Stimulated activated CD4-positive, alpha-beta T cell treated with anti-CD3 and anti-CD28 coated beads, Interleukin-12 subunit alpha, Interleukin-12 subunit beta, amount 100 ng/mL, for 4 hours (primary cell): ENCODE data around the gene IL17B.
A peak's percentile ranks its signal among the peaks of the same experiment; 100 is the strongest.

Experiments
- DNase-seq: peaks from one replicate; pipeline ENCODE4 v3.0.0-alpha.2; 2020

IL17B gene

DNA sequence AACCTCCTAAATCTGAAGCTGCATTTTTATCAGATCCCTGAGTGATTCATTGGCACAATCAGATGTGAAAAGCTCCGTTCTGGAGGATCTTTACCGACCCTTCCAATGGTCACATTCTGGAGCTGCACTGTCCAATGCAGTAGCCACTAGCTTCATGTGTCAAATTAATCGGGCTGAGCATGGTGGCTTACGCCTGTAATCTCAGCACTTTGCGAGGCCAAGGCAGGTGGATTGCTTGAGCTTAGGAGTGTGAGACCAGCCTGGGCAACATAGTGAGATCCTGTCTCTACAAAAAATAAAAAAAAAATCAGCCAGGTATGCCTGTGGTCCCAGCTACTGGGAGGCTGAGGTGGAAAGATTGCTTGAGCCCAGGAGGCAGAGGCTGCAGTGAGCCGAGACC is 3.7 kb downstream of the IL17B start:
- no peak for DNase-seq

- no peak for DNase-seq
These were observed 4.3 kb downstream of the IL17B start for GRCh38 chr5:149374801-149375200.

DNA sequence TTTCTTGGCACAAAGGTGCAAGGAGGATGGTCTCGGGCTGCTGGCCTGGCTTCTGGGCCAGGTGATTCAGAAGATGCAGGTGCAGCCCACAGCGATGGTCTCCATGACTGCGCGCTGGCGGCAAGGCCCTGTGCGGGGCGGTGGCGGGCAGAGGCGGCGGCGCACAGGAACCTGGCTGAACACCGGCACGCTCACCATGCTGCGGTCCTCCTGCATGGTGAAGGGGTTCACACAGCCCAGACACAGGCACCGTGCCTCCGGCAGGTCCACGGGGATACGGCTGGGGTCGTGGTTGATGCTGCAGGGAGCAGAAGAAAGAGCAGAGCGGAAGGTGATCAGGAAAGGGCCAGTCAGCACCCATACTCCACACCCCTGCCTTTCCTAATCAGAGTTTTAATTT is 4.8 kb downstream of the IL17B start:
- DNase-seq = no peak

DNA sequence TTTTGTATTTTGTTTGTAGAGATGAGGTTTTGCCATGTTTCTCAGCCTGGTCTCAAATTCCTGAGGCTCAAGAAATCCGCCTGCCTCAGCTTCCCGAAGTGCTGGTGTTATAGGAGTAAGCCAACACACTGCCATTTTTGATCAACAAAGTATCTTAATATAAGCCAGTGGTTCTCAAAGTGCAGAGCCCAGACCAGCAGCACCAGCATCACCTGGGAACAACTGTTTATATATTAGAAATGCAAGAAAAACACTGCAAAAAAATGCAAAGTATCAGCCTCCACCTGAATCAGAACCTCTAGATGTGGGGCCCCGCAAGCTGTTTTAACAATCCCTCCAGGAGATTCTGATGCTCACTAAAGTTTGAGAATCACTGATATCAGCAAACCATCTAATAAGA is 6.2 kb downstream of the IL17B start:
- DNase-seq = no peak

GRCh38 chr5:149372076-149372795 is 6.9 kb downstream of the IL17B start:
- DNase-seq = no peak

DNA sequence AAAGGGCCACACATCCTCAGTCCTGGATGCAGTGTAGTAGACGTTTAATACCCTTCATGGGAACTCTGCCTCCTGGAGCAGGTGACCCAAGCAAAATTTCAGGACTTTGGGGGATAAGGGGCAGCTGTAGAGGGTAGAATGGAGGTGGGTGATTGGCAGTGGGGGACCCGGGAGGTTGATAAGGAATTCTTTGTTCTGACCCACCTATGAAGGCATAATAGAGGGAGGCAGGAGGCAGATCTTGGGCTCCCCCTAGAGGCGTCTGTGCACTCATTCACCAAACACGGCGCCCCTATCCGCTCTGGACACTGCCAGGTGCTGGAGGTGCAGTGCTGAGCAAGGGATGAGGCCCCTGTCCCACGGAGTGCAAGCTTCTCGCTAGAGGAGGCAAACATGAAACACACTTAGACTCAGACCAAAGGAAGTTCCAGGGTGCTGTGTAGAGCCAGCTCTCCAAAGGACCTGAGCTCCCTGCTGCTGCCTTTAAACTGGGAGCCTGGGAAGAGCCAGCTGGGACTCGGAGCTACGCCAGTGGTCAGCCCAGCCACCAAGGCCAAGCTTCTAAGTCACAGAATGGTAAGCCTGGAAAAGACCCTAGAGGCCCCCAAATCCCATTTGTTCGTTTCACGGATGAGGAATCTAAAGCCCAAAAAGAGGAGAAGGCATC is 7.7 kb downstream of the IL17B start:
- peak; percentile 58 for DNase-seq

DNA sequence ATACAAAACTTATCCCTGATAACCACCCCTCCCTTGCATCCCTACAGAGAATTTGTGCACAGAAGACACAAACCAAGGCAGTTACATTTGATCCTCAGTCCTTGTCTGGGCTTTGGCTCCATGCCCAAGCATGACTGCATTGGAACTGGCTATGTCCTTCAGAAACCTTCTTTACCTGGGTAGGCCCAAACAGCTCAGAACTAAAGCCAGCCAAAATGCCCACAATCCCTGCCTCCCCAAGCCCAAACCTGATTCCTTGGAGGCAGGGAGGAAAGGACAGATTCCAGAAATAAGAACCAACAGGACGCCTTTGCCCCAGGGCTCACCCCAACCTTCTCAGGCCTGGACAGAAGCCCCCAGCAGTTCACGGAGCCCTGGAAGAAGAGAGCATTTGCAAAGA is 8.2 kb downstream of the IL17B start:
- no peak for DNase-seq

DNA sequence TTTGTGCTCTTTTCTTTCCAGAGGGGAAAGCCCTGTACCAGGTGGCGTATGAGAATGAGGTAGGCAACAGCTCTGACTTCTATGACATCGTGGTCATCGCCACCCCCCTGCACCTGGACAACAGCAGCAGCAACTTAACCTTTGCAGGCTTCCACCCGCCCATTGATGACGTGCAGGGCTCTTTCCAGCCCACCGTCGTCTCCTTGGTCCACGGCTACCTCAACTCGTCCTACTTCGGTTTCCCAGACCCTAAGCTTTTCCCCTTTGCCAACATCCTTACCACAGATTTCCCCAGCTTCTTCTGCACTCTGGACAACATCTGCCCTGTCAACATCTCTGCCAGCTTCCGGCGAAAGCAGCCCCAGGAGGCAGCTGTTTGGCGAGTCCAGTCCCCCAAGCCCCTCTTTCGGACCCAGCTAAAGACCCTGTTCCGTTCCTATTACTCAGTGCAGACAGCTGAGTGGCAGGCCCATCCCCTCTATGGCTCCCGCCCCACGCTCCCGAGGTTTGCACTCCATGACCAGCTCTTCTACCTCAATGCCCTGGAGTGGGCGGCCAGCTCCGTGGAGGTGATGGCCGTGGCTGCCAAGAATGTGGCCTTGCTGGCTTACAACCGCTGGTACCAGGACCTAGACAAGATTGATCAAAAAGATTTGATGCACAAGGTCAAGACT is 11.0 kb downstream of the IL17B start:
- no peak for DNase-seq

DNA sequence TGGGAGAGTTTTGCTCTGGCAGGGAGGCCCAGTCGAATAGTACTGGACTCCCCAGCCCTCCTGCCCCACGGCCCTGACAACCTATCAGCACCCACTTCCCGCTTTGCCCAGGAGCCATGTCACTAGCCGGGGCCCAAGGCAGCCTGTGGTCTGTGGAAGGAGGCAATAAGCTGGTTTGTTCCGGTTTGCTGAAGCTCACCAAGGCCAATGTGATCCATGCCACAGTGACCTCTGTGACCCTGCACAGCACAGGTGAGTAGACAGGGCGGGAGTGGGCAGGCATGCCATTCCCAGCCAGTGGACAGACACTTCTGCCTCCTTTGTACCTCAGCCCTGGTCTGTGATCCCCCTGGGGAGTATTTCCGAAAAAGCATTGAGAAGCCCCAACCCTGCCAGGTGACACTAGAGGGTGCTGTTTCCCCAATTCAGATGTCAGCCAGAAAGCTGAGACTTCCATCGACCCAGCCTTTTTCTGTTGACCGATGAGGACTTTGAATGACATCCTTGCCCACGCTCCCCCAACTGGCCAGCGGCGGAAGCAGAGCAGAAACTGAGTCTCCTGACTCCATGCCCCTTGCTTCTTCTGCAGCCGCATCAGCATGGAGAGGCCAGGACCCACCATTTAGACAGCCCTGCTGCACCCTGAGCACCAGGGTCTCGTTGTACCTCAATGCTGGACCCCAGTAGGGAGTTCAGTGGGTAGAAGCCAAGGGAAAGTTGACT is 11.7 kb downstream of the IL17B start:
- DNase-seq = peak; percentile 36

- no peak for DNase-seq
These were observed 12.8 kb downstream of the IL17B start for GRCh38 chr5:149366169-149366729.

DNA sequence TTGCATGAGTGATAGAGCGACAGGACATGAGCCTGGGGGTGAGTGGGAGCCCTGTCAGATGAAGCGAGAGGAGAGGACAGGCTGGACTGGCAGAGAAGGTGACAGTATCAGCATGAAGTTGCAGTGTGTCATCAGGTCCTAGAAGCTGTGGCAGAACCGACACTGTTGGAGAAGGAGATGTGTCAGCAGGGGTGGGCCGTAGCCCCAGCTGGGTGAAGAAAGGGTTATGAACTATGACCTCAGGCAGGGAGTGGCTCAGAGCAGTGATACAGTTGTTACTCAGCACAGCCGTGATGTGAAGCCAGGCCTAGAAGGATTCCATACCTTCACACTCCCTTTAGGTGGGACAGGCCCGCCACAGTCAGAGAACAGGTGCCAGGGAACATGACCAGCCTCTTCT is 13.7 kb downstream of the IL17B start:
- no peak for DNase-seq

- no peak for DNase-seq
These were observed 14.4 kb downstream of the IL17B start for GRCh38 chr5:149364719-149365118.

GRCh38 chr5:149363936-149364335 is 15.2 kb downstream of the IL17B start:
- no peak for DNase-seq

GRCh38 chr5:149363358-149363757 is 15.7 kb downstream of the IL17B start:
- DNase-seq = no peak

- DNase-seq = no peak
These were observed 16.6 kb downstream of the IL17B start for GRCh38 chr5:149362541-149362940.

DNA sequence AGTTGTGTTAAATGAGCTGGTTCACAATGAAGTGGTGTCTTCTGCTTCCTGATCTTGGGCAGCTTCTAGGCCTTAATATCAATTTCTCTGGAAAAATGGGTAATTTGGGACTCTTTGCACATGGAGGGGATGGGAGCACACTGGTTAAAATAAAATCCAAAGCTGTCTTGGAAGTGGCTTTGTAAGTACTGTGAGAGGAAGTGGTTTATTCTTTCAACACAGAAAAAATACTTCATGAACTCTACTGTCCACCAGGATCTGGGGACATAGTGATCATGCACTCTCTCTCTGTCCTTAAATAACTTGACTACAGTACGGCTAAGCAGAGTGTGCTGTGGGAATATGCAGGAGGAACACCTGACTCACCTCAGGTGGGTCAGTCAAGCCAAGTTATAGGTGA is 18.8 kb downstream of the IL17B start:
- no peak for DNase-seq

DNA sequence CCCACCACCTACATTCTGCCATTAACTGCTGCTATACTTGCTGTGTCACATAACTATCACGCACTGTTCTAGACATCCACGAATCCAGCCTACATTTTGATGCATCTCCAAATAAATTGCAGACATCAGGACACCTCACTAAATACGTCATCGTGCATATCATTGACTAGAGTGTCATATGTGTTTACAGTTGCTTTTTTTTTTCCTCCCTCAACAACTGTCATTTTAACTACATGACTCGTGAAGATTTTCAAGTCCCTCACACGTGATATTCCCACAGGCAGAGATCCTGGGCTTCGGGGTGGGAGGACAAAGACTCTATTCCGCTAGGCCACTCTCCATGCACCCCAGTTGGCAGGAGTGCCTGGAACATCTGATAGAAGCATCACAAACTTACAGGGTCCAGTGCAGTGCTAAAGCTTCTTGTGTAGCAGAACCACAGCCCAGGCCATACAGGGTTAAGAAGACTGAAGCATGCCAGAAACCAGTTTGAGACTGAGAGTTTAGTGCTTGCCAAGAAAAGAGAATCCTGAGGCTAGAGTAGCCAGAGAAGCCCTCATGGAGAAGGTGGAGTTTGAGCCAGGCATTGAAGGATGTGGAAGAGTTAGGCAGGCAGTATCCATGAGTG is 20.1 kb downstream of the IL17B start:
- DNase-seq = no peak

- no peak for DNase-seq
These were observed 20.8 kb downstream of the IL17B start for GRCh38 chr5:149358294-149358651.

DNA sequence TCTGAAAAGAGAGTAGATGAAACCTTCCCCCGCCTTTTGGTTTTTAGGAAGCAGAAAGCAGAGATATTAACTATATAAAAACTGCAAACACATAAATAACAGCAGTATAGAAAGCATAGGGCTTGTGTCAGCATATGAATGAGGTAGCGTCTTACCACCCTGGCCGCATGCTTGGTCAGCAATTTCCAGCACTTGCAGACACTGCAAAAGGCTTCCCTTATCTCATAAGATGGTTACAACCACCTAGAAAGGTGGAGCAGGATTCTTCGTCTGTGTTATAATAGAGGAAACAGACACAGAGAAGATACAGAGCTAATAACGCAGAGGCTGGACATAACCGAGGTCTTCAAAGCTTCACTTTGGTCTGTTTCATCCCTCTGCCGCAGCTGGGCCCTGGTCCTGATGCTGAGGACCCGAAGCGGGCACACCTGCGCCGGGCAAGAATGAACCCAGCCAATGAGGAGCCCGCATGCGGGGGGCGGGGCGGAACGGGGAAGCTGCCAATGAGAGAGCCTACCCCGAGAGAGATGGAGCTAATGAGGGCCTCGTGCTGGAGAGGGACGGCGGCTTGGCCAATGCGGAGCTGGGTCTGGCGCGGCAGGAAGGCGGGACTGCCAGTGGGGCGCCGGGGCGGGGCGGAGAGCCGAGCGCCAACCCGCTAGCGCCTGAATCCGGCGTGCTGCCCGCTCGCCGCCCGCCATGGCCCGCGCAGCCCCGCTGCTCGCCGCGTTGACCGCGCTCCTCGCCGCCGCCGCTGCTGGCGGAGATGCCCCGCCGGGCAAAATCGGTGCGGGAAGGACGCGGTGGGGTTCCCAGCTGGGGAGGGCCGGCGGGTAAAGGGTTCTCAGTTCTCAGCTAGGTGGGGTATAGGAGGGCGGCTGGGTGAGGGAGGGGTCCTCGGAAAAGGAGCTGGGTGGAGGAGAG is 21.5 kb downstream of the IL17B start, which contains the start of gene PCYOX1L:
TSS of gene PCYOX1L (plus strand) at position 677 of the 924 bp plus-strand sequence. CDS start at position 700, 23 bp downstream.
- peak; percentile 98 for DNase-seq

GRCh38 chr5:149356391-149356790 is 22.7 kb downstream of the IL17B start:
- DNase-seq = no peak

GRCh38 chr5:149355688-149356087 is 23.4 kb downstream of the IL17B start:
- no peak for DNase-seq

GRCh38 chr5:149353911-149354310 is 25.2 kb downstream of the IL17B start:
- no peak for DNase-seq
